HL-60 (cell line): ENCODE measurements around the gene EFHC1.
A peak's percentile ranks its signal among the peaks of the same experiment; 100 is the strongest.
"Not testable (repeated sequence)": the region's sequence is repeated elsewhere in the genome, so short reads cannot be mapped to it uniquely, and the experiment has no call there.

Experiments used
- DNase-seq, 2 experiments: peaks; one replicate each; pipeline ENCODE4 v3.0.0-alpha.2; 2010 to 2020; ENCODE audit warnings: low read depth in 1 of 2, low spot score in 1 of 2
- H3K27ac ChIP-seq: fragments of 250-450 bp; sonication (Bioruptor Pico); replicated peaks from 2 replicates; pipeline ENCODE4 v1.5.1; 2020; ENCODE audit warnings: mild to moderate bottlenecking, moderate library complexity
- H3K27me3 ChIP-seq: fragments of 250-450 bp; sonication (Bioruptor Pico); 2 replicates; pipeline ENCODE4 v1.5.1; 2021; ENCODE audit warnings: mild to moderate bottlenecking, moderate library complexity; ENCODE audit not compliant: insufficient read depth, poor library complexity, severe bottlenecking
- H3K4me3 ChIP-seq: replicated peaks from 2 replicates; pipeline ENCODE4 v1.5.1; 2011; ENCODE audit warnings: mild to moderate bottlenecking, control low read depth, low read length; ENCODE audit not compliant: insufficient read depth
- CTCF ChIP-seq: IDR thresholded peaks from one replicate; pipeline ENCODE4 v1.5.1; 2011; ENCODE audit warnings: low read length, control low read depth, inconsistent platforms; ENCODE audit not compliant: insufficient read depth
- GABPA ChIP-seq: IDR thresholded peaks from 2 replicates; pipeline ENCODE4 v1.6.1; 2012; ENCODE audit warnings: low read depth
- POLR2AphosphoS5 ChIP-seq: IDR thresholded peaks from 2 replicates; pipeline ENCODE4 v1.6.1; 2012; ENCODE audit warnings: low read depth
- REST ChIP-seq: IDR thresholded peaks from 2 replicates; pipeline ENCODE4 v1.6.1; 2012; ENCODE audit warnings: low read depth; ENCODE audit not compliant: insufficient replicate concordance
- SPI1 ChIP-seq: IDR thresholded peaks from 2 replicates; pipeline ENCODE4 v1.6.1; 2012; ENCODE audit warnings: low read depth, mild to moderate bottlenecking, borderline replicate concordance

Gene EFHC1

GRCh38 chr6:52385074-52385473 is 35.1 kb upstream of the EFHC1 start:
- Histone ChIP-seq H3K27me3 (no peaks in the 10 kb centered on the region), H3K27ac (no peak overlapping the region), H3K4me3 (no peak overlapping the region)
- TF ChIP-seq SPI1 (no peak), CTCF (no peak), POLR2AphosphoS5 (no peak), GABPA (no peak), REST (no peak)
- no peak for DNase-seq

- not testable (repeated sequence) for H3K4me3 ChIP-seq, H3K27ac ChIP-seq, DNase-seq, H3K27me3 ChIP-seq
These were observed 32.0 kb upstream of the EFHC1 start for GRCh38 chr6:52388119-52388518.

GRCh38 chr6:52388790-52389189 is 31.4 kb upstream of the EFHC1 start:
- Histone ChIP-seq H3K4me3 (no peak overlapping the region), H3K27ac (peak overlapping the region; percentile 70; the same call in 1 of the 2 replicates), H3K27me3 (no peaks in the 10 kb centered on the region)
- TF ChIP-seq SPI1: no peak
- TF ChIP-seq GABPA: no peak
- TF ChIP-seq POLR2AphosphoS5: no peak
- TF ChIP-seq REST: no peak
- TF ChIP-seq CTCF: no peak
- no peak for DNase-seq

GRCh38 chr6:52389264-52389625 is 30.9 kb upstream of the EFHC1 start:
- Histone ChIP-seq H3K4me3 (no peak overlapping the region), H3K27ac (peak overlapping the region; percentile 70), H3K27me3 (no peaks in the 10 kb centered on the region)
- DNase-seq: no peak
- TF ChIP-seq REST (no peak), CTCF (no peak), POLR2AphosphoS5 (no peak), GABPA (no peak), SPI1 (no peak)
